KOPT-K1 (cell line): ENCODE data around the gene FAH.

ENCODE experiments used
- H3K27ac ChIP-seq: fragments of 200-600 bp; sonication (generic); 2 replicates; pipeline ENCODE4 v1.5.1; 2016; ENCODE audit warnings: antibody characterized with exemption, mild to moderate bottlenecking, low read depth, low read length; ENCODE audit not compliant: poor library complexity, severe bottlenecking
- H3K36me3 ChIP-seq: fragments of 200-600 bp; sonication (generic); 2 replicates; pipeline ENCODE4 v1.5.1; 2017; ENCODE audit warnings: antibody characterized with exemption, mild to moderate bottlenecking, low read length, moderate library complexity; ENCODE audit not compliant: insufficient read depth
- H3K9me3 ChIP-seq: fragments of 200-600 bp; sonication (generic); 2 replicates; pipeline ENCODE4 v1.5.1; 2017; ENCODE audit warnings: antibody characterized with exemption, low read length, mild to moderate bottlenecking; ENCODE audit not compliant: insufficient read depth, poor library complexity, severe bottlenecking

FAH gene

GRCh38 chr15:80188251-80188650, 35.5 kb downstream of the FAH start:
- H3K27ac ChIP-seq: no peak overlapping the region
- peaks cover 42% of the 10 kb centered on the region; the same call in 1 of the 2 replicates for H3K36me3 ChIP-seq

GRCh38 chr15:80191198-80191597, 38.4 kb downstream of the FAH start:
- Histone ChIP-seq H3K36me3 (peaks cover 14% of the 10 kb centered on the region; the same call in 1 of the 2 replicates), H3K9me3 (no peaks in the 10 kb centered on the region), H3K27ac (no peak overlapping the region)

More at GRCh38 chr15:80188251-80188650, 35.5 kb downstream of the FAH start:
- H3K9me3 ChIP-seq: no peaks in the 10 kb centered on the region

- H3K36me3 ChIP-seq: peaks cover 5% of the 10 kb centered on the region; the same call in 1 of the 2 replicates
- no peaks in the 10 kb centered on the region for H3K9me3 ChIP-seq
Observed at GRCh38 chr15:80191897-80192595, 39.2 kb downstream of the FAH start.

GRCh38 chr15:80194186-80194585, 41.4 kb downstream of the FAH start:
- H3K36me3 ChIP-seq: no peaks in the 10 kb centered on the region
- no peaks in the 10 kb centered on the region for H3K9me3 ChIP-seq
- no peak overlapping the region for H3K27ac ChIP-seq

More at GRCh38 chr15:80191897-80192595, 39.2 kb downstream of the FAH start:
- H3K27ac ChIP-seq: no peak overlapping the region

GRCh38 chr15:80194914-80195313, 42.1 kb downstream of the FAH start:
- Histone ChIP-seq H3K36me3 (no peaks in the 10 kb centered on the region), H3K27ac (no peak overlapping the region), H3K9me3 (no peaks in the 10 kb centered on the region)

- H3K36me3 ChIP-seq: no peaks in the 10 kb centered on the region
- no peak overlapping the region for H3K27ac ChIP-seq
- H3K9me3 ChIP-seq: no peaks in the 10 kb centered on the region
Observed at GRCh38 chr15:80199366-80199765, 46.6 kb downstream of the FAH start.

GRCh38 chr15:80199869-80200268, 47.1 kb downstream of the FAH start:
- H3K9me3 ChIP-seq: no peaks in the 10 kb centered on the region
- H3K27ac ChIP-seq: no peak overlapping the region
- no peaks in the 10 kb centered on the region for H3K36me3 ChIP-seq

- Histone ChIP-seq H3K9me3 (no peaks in the 10 kb centered on the region), H3K27ac (no peak overlapping the region), H3K36me3 (no peaks in the 10 kb centered on the region)
Observed at GRCh38 chr15:80201256-80202015, 48.6 kb downstream of the FAH start.

GRCh38 chr15:80202016-80202315, 49.2 kb downstream of the FAH start:
- Histone ChIP-seq H3K27ac (no peak overlapping the region), H3K36me3 (no peaks in the 10 kb centered on the region), H3K9me3 (no peaks in the 10 kb centered on the region)

GRCh38 chr15:80202641-80203360, 50.0 kb downstream of the FAH start:
- H3K9me3 ChIP-seq: no peaks in the 10 kb centered on the region
- no peak overlapping the region for H3K27ac ChIP-seq
- no peaks in the 10 kb centered on the region for H3K36me3 ChIP-seq

- no peaks in the 10 kb centered on the region for H3K36me3 ChIP-seq
- no peak overlapping the region for H3K27ac ChIP-seq
- H3K9me3 ChIP-seq: no peaks in the 10 kb centered on the region
Observed at GRCh38 chr15:80203361-80203885, 50.6 kb downstream of the FAH start.

- no peaks in the 10 kb centered on the region for H3K9me3 ChIP-seq
- no peaks in the 10 kb centered on the region for H3K36me3 ChIP-seq
- no peak overlapping the region for H3K27ac ChIP-seq
Observed at GRCh38 chr15:80204231-80204630, 51.4 kb downstream of the FAH start.

- H3K27ac ChIP-seq: no peak overlapping the region
- no peaks in the 10 kb centered on the region for H3K36me3 ChIP-seq
Observed at GRCh38 chr15:80207887-80208286, 55.1 kb downstream of the FAH start.

GRCh38 chr15:80208758-80209734, 56.2 kb downstream of the FAH start:
- Histone ChIP-seq H3K9me3 (no peaks in the 10 kb centered on the region), H3K36me3 (no peaks in the 10 kb centered on the region), H3K27ac (no peak overlapping the region)

More at GRCh38 chr15:80207887-80208286, 55.1 kb downstream of the FAH start:
- no peaks in the 10 kb centered on the region for H3K9me3 ChIP-seq
